ENCODE measurements around the gene GALNT18. TPM values are rescaled to one million over a fixed set of nuclear protein-coding genes. Genes with fewer than 3 reads are reported as not detected.

Gene GALNT18
- 12.9 and 25.3 TPM in 2 replicates for total RNA-seq (2014; rRNA removed; shearing (Covaris generic); ENCODE audit: low replicate concordance)

GRCh38 chr11:11621573-11622339, at the start of gene GALNT18:
GALNT18 (minus strand) TSS chr11:11622005.
- peak; percentile 96 for DNase-seq
- Histone ChIP-seq H3K36me3 (no peaks in the 10 kb centered on the region), H3K27me3 (no peaks in the 10 kb centered on the region), H3K4me3 (peak within 1 kb of the TSS; percentile 84), H3K9me3 (no peaks in the 10 kb centered on the region)

GRCh38 chr11:11670574-11670973, 48.8 kb upstream of the GALNT18 start:
- Histone ChIP-seq H3K9me3 (no peaks in the 10 kb centered on the region), H3K36me3 (no peaks in the 10 kb centered on the region), H3K4me3 (no peak overlapping the region), H3K27me3 (peaks cover 5% of the 10 kb centered on the region; the same call in 1 of the 2 replicates)
- no peak for DNase-seq

- Histone ChIP-seq H3K36me3 (no peaks in the 10 kb centered on the region), H3K9me3 (no peaks in the 10 kb centered on the region), H3K4me3 (no peak overlapping the region), H3K27me3 (peaks cover 5% of the 10 kb centered on the region; the same call in 1 of the 2 replicates)
- DNase-seq, result no peak
Observed at GRCh38 chr11:11669233-11669846, 47.5 kb upstream of the GALNT18 start.

DNA sequence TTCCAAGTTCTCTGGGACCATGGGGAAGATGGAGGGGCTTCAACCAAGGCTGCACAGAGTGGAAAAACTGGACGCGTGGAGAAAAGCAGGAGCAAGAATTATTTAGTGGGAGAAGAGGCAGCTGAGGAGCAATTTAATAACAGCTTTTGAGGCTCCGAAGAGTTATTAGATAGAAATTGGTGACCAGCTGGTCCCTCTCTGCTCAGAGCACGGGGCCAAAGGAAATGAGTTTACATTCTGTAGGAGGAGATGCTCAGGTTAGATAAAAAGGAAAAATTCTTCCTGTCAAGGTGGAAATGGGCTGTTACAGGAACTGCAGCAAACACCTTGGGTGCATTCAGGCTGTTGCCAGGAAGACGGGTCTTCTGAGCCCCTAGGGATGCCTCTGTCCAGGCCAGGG, 47.0 kb upstream of the GALNT18 start:
- H3K36me3 ChIP-seq, result no peaks in the 10 kb centered on the region
- H3K27me3 ChIP-seq, result peaks cover 5% of the 10 kb centered on the region; the same call in 1 of the 2 replicates
- no peak overlapping the region for H3K4me3 ChIP-seq
- no peaks in the 10 kb centered on the region for H3K9me3 ChIP-seq
- no peak for DNase-seq

DNA sequence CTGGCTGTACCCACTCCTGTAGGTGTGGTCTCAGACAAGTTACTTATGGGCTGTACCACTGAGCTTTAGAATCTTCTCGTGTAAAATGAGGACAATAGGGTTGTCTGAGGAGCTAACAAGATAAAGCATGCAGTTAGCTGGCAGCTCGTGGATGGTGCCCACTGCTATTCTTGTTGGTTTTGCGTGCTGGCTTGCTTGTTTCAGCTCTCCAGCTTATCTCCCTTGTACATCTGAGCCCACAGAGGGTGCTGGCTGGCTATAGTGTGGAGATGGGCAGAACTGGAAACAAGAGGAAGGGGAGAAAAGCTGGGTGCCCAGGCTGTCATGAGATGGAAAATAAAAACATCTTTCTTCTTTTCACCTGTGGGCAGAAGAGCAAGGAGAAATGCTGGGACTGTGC, 46.5 kb upstream of the GALNT18 start:
- Histone ChIP-seq H3K27me3 (peaks cover 5% of the 10 kb centered on the region; the same call in 1 of the 2 replicates), H3K4me3 (no peak overlapping the region), H3K36me3 (no peaks in the 10 kb centered on the region), H3K9me3 (no peaks in the 10 kb centered on the region)
- DNase-seq, result no peak

GRCh38 chr11:11667056-11667455, 45.3 kb upstream of the GALNT18 start:
- Histone ChIP-seq H3K4me3 (no peak overlapping the region), H3K36me3 (no peaks in the 10 kb centered on the region), H3K9me3 (no peaks in the 10 kb centered on the region), H3K27me3 (peaks cover 5% of the 10 kb centered on the region; the same call in 1 of the 2 replicates)
- peak; percentile 18 for DNase-seq

DNA sequence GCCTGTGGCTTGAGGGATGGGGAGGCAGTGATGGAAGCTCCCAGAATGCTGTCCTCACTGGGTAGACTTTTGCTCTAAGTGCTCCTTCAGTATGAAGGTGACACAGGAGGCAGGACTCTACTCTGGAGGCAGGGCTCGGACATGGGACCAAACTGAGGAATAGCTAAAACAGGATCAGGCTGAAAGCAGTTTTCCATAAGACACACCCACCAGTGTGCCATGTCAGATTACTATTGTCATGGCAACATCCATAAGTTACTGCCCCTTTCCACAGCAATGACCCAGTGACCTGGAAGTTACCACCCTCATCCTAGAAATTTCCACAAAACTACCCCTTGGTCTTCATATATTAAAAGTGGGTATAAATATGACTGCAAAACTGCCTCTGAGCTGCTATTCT, 43.6 kb upstream of the GALNT18 start:
- no peak for DNase-seq
- peaks cover 5% of the 10 kb centered on the region; the same call in 1 of the 2 replicates for H3K27me3 ChIP-seq
- H3K36me3 ChIP-seq, result no peaks in the 10 kb centered on the region
- H3K4me3 ChIP-seq, result no peak overlapping the region
- H3K9me3 ChIP-seq, result no peaks in the 10 kb centered on the region

GRCh38 chr11:11663907-11664306, 42.1 kb upstream of the GALNT18 start:
- peaks cover 5% of the 10 kb centered on the region; the same call in 1 of the 2 replicates for H3K27me3 ChIP-seq
- H3K9me3 ChIP-seq, result no peaks in the 10 kb centered on the region
- H3K4me3 ChIP-seq, result no peak overlapping the region
- H3K36me3 ChIP-seq, result no peaks in the 10 kb centered on the region
- no peak for DNase-seq

DNA sequence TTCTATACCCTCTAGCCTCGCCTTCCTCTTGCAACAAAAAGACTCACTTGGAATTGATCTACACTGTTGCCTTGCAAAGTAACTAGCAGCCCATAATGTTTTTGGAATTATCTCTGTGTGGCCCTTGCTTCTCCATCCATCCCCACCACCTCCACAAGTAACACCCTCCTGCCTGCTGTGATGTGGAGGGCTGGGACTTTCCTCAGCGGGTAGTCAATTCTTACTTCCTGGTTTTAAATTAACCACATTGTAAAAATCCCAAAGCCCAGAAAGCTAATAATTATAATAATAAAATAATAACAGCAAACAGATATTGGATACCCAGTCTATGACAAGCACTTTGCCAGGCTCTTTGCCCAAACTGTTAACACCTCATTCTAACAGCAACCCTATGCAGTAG, 40.8 kb upstream of the GALNT18 start:
- H3K36me3 ChIP-seq, result no peaks in the 10 kb centered on the region
- H3K27me3 ChIP-seq, result peaks cover 5% of the 10 kb centered on the region; the same call in 1 of the 2 replicates
- DNase-seq, result no peak
- H3K9me3 ChIP-seq, result no peaks in the 10 kb centered on the region
- H3K4me3 ChIP-seq, result no peak overlapping the region

DNA sequence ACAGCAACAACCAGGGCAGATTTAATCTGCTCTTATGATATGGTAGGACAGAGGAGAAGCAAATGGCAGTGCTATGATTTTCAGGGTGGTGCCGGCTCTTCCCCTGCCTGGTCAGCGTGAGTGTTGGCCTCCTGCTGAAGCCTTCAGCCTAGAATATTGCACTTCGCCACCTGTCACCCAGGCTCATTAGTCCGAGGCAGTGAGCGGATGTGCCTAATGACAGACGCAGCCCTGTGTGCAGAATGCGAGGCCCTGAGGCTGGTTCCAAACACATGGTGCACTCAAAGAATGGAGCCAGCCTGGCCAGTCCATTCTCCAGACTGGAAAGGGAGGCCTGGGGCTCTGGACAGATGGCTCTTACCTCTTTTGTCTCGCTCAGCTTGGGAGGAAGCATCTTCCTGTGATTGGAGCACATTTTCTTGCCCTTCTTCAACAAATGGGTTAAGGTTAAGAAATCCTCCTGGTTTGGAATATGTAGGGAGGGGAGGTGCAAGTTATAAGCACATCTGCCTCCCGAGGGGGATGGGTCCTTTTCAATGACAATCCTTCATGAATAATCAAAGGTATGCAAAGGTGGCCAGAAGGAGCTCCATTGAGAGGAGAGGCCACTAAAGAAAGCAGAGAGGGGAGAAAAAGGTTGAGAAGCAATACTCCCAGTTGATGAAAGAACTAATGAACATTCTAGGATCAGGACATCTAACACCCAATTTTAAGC, 39.7 kb upstream of the GALNT18 start:
- H3K9me3 ChIP-seq, result no peaks in the 10 kb centered on the region
- no peaks in the 10 kb centered on the region for H3K36me3 ChIP-seq
- no peak for DNase-seq
- H3K4me3 ChIP-seq, result no peak overlapping the region
- peaks cover 3% of the 10 kb centered on the region; the same call in 1 of the 2 replicates for H3K27me3 ChIP-seq

GRCh38 chr11:11660363-11660740, 38.5 kb upstream of the GALNT18 start:
- Histone ChIP-seq H3K36me3 (no peaks in the 10 kb centered on the region), H3K27me3 (no peaks in the 10 kb centered on the region), H3K4me3 (no peak overlapping the region), H3K9me3 (no peaks in the 10 kb centered on the region)
- DNase-seq, result no peak

DNA sequence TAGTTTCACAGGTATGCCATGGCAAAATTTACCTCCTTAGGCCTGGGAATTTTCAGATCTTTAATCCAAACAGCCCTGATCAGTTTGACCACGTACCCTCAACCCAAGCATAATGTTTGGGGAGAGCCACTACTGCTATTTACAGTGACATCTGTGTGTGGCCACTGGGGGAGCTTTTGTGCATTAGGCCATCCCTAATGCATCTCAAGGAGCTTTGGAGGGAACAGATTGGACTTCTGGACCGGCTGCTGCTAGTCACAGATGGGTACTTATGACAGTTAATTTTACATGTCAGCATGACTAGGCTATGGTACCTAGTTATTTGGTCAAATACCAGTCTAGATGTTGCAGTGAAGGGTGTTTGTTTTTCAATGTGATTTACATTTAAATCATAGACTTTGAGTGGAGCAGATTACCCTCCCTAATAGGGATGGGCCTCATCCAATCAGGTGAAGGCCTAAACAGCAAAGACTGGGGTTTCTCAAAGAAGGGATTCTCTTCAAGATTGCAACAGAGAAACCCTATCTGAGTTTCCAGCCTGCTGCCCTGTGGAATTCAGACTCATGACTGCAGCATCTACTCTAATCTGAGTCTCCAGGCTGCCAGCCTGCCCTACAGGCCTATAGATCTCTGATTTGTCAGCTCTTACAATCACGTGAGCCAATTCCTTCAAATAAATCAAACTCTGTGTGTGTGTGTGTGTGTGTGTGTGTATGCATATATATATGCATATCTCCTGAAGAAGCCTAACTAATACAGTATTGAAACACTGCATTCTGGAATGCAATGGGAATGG, 38.0 kb upstream of the GALNT18 start:
- Histone ChIP-seq H3K36me3 (no peaks in the 10 kb centered on the region), H3K9me3 (no peaks in the 10 kb centered on the region), H3K27me3 (no peaks in the 10 kb centered on the region), H3K4me3 (no peak overlapping the region)
- DNase-seq, result no peak

DNA sequence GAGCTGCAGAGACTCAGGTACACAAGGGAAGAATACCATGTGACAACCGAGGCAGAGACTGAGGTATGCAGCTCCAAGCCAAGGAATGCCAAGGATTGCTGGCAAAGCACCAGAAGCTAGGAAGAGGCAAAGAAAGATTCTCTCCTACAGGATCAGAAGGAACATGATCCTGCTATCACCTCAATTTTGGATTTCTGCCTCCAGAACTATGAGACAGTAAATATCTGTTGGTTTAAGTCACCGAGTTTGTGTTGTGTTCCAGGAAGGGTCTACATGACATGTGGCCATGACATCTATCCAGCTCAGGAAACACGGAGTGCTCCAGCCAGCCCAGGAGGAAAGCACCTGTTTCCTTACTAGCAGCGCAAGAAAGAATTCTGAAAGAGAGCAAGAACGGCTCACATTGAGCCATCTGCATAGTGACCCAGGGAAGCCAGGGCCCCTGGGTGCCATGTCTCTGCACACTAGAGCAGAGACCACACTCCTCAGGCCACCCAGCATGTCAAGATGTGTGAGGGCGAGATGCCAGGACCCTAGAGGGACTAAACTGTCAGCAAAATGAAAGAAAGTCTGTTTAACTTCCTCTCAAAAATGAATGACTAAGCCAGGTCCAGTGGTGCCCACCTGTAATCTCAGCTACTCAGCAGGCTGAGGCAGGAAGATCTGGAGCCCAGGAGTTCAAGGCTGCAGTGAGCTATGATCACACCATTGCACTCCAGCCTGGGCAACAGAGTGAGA, 35.6 kb upstream of the GALNT18 start:
- H3K27me3 ChIP-seq, result peaks cover 3% of the 10 kb centered on the region; the same call in 1 of the 2 replicates
- H3K9me3 ChIP-seq, result no peaks in the 10 kb centered on the region
- no peak overlapping the region for H3K4me3 ChIP-seq
- H3K36me3 ChIP-seq, result no peaks in the 10 kb centered on the region
- no peak for DNase-seq

DNA sequence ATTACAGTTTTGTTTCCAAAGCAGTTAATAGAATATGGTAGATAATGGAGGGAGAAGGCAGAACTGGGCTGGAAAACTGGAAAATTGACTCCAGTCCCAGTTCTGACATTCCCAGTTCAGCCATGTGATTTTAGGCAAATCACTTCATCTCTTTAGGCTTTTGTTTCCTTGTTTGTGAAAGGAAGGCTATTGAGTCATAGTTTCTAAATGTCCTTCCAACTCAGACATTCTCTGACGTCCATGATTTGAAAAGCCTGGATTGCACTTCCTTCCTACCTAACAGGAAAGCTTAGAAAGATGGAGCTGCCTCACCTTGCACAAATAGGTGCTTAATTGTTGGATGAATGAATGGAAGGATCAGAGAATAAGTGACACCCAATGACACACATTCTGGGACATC, 19.8 kb upstream of the GALNT18 start:
- Histone ChIP-seq H3K4me3 (no peak overlapping the region), H3K27me3 (no peaks in the 10 kb centered on the region), H3K9me3 (no peaks in the 10 kb centered on the region), H3K36me3 (no peaks in the 10 kb centered on the region)
- DNase-seq, result no peak

DNA sequence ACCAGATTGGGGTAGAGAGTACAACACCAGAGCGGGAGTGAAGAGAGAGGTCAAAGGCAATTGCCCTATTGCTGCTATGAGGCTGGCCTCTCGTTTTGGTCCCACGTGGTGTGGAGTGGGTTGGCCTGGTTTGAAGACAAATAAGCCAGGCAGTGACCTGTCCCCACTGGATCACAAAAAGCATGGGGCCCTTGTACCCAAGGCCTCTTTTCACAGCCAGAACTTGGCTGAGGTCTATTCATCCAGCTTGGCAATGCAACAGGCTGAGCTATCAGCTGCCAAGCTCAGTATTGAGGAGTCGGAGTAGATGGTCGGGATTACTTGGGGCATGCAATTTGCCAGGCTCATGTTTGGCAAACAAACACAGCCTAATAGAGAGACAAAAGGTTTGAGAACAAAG, 19.2 kb upstream of the GALNT18 start:
- H3K4me3 ChIP-seq, result no peak overlapping the region
- H3K9me3 ChIP-seq, result no peaks in the 10 kb centered on the region
- DNase-seq, result no peak
- no peaks in the 10 kb centered on the region for H3K27me3 ChIP-seq
- H3K36me3 ChIP-seq, result no peaks in the 10 kb centered on the region

DNA sequence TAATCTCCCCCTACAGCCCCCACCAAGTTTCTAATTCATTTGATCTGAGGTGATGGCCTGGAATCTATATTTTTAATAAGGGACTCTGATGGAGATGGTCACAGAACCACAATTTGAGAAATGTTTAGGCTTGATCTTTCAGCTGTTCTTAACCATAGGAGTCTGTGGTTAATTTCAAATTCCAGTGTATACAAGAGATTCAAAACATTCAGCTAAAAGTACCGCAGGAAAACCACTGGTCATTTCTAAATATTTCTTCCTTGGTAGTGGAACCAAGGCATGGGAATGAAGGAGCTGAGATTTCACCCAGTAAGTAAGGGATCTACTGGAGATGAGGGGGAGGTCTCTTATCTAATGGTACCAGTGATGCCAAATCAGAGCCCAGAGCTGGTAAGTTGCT, 18.3 kb upstream of the GALNT18 start:
- DNase-seq, result no peak
- H3K9me3 ChIP-seq, result no peaks in the 10 kb centered on the region
- H3K4me3 ChIP-seq, result no peak overlapping the region
- H3K36me3 ChIP-seq, result no peaks in the 10 kb centered on the region
- no peaks in the 10 kb centered on the region for H3K27me3 ChIP-seq

All from MG63 (cell line).